Esophagus (tissue), 2 donors: ENCODE results near the gene GH1. TPM values are rescaled to one million over a fixed set of nuclear protein-coding genes. Genes with fewer than 3 reads are reported as not detected.
"Not testable (repeated sequence)": the region's sequence is repeated elsewhere in the genome, so short reads cannot be mapped to it uniquely, and the experiment has no call there.

Source experiments
- H3K27ac ChIP-seq, 2 donors: one replicate each; pipeline ENCODE4 v1.5.1; 2013; ENCODE audit warnings: low read depth in 2 of 2, mild to moderate bottlenecking in 2 of 2, inconsistent platforms in 1 of 2, low read length in 1 of 2, moderate library complexity in 1 of 2
- H3K27me3 ChIP-seq, 2 donors: one replicate each; pipeline ENCODE4 v1.6.1; 2013; ENCODE audit warnings: low read length in 2 of 2, control low read depth in 1 of 2, mild to moderate bottlenecking in 1 of 2; ENCODE audit not compliant: insufficient read depth in 2 of 2, control insufficient read depth in 1 of 2
- H3K36me3 ChIP-seq, 2 donors: one replicate each; pipeline ENCODE4 v1.6.1; 2013; ENCODE audit warnings: low read length in 1 of 2; ENCODE audit not compliant: control insufficient read depth in 2 of 2, insufficient read depth in 2 of 2
- H3K4me1 ChIP-seq, 2 donors: one replicate each; pipeline ENCODE4 v1.6.1; 2013; ENCODE audit warnings: low read length in 1 of 2; ENCODE audit not compliant: control insufficient read depth in 2 of 2, insufficient read depth in 2 of 2
- H3K4me3 ChIP-seq, 2 donors: one replicate each; pipeline ENCODE4 v1.5.1; 2013; ENCODE audit warnings: low read length in 2 of 2, mild to moderate bottlenecking in 2 of 2, low read depth in 1 of 2, moderate library complexity in 1 of 2
- H3K9me3 ChIP-seq, 2 donors: one replicate each; pipeline ENCODE4 v1.6.1; 2013; ENCODE audit warnings: mild to moderate bottlenecking in 2 of 2, low read depth in 1 of 2, low read length in 1 of 2, moderate library complexity in 1 of 2; ENCODE audit not compliant: control insufficient read depth in 2 of 2, insufficient read depth in 1 of 2
- WGBS, 2 donors: extraction: QIAGEN DNeasy Blood & Tissue Kit; methylation state at CpG; one replicate each; pipeline ENCODE4 v1.1.7; 2013; 5-methylcytosine and 5-hydroxymethylcytosine counted together
- polyA plus RNA-seq, 2 donors: library from polyadenylated mRNA; stranded (reverse); fragments of 200-250 nt; gene quantifications; one replicate each; pipeline ENCODE4 v1.2.3, GENCODE V29; 2013
- donor health status: healthy with polysubstance abuse.
- donor health status: Bipolar disorder and iron deficiency.

GH1 gene
- polyA plus RNA-seq, 2 donors: not detected

DNA sequence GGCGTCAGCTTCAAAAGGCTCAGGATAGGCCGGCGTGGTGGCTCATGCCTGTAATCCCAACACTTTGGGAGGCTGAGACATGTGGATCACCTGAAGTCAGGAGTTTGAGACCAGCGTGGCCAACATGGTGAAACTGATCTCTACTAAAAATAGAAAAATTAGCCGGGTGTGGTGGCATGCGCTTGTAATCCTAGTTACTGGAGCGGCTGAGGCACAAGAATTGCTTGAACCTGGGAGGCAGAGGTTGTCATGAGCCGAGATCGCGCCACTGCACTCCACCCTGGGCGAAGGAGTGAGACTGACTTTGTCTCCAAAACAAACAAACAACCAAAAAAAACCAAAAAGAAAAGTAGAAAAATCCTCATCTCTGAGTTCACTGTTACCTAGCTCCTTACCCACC, 33.5 kb downstream of the GH1 start:
- H3K9me3 ChIP-seq, H3K27me3 ChIP-seq, H3K4me3 ChIP-seq, H3K4me1 ChIP-seq, H3K27ac ChIP-seq, H3K36me3 ChIP-seq: not testable (repeated sequence)
- 81 to 90% methylated on average over 11 of the region's 11 CpGs for WGBS, 2 donors

DNA sequence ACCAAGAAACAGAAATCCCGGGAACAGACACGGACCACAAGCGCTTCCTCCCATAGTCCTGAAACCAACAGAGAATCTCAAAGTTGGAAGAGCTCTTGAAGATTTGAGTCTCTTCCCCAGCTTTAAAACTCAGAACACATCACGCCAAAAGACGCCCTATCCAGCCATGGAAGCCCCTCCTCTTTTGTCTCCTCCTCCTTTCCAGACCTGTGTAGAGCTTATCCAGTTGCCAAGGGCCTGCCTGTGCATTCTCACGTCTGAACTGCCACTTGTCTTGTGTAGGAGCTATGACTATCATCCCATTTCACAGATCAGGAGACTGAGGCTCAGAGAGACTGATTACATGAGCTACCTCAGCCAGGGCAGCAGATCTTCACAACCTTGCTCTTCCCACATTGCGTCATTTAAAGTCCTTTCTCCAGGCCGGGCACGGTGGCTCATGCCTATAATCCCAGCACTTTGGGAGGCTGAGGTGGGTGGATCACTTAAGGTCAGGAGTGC, 36.0 kb downstream of the GH1 start:
- whole genome bisulfite sequencing, 2 donors: 79 to 82% methylated on average over 9 of the region's 9 CpGs
- H3K27me3 ChIP-seq, H3K9me3 ChIP-seq, H3K36me3 ChIP-seq, H3K4me1 ChIP-seq, H3K4me3 ChIP-seq, H3K27ac ChIP-seq: not testable (repeated sequence)

DNA sequence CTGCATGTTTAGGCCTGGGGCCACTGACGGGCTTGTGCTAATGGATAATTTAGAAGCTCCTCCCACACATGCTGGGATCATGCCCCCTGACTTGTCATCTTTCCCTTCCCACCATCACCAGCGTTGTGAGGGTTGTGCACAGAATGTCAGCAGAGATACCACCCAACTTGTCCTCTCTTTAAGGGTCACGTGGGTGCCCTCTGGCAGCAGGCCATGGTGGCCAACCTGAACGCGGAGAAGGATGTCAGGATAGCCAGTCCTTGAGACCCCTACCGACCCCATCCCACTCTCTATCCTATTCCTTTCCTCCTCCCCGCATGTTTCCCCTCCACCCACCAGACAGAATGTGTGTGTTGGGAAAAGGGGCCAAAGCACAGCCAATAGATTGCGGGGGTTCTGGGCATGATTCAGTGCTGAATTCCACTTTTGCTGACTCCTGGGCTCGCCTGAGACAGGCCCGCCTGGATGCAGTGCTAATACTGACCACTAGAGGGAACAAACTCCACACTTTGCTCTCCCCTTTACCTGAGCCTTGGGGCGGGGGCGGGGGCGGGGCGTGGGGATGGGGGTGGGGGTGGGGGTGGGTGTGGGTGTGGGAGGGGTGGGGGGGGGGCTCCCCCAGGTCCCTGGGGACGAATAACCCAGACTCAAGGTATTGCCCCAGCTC, 36.6 kb downstream of the GH1 start, which contains the start of gene GH2:
Gene GH2 (minus strand): TSS at position 10 of the 667 bp plus-strand sequence. CDS start 143 bp downstream, outside the sequence.
- H3K4me1 ChIP-seq: no peaks in the 10 kb centered on the region
- H3K9me3 ChIP-seq: no peaks in the 10 kb centered on the region
- no peak within 1 kb of the TSS for H3K4me3 ChIP-seq
- WGBS, 2 donors: 39 to 41% methylated on average over 14 to 15 of the region's 15 CpGs
- no peaks in the 10 kb centered on the region for H3K27me3 ChIP-seq
- H3K36me3 ChIP-seq: no peaks in the 10 kb centered on the region
- H3K27ac ChIP-seq: no peak within 1 kb of the TSS

DNA sequence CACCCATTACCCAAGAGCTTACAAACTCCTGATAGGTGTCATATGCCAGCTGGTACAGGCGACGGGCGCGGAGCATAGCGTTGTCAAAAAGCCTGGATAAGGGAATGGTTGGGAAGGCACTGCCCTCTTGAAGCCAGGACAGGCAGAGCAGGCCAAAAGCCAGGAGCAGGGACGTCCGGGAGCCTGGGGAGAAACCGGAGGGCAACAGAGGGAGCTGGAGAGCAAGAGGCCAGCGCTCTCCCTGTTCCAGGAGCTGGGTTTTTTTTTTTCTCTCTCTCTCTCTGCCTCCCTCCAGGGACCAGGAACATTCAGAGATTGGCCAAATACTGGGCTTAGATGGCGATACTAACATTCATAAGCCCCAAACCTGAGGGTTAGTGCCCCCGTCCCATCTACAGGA, 37.3 kb downstream of the GH1 start:
- not testable (repeated sequence) for H3K27ac ChIP-seq, H3K36me3 ChIP-seq, H3K27me3 ChIP-seq, H3K4me1 ChIP-seq, H3K4me3 ChIP-seq, H3K9me3 ChIP-seq
- WGBS, 2 donors: 66 to 67% methylated on average over 11 of the region's 11 CpGs

DNA sequence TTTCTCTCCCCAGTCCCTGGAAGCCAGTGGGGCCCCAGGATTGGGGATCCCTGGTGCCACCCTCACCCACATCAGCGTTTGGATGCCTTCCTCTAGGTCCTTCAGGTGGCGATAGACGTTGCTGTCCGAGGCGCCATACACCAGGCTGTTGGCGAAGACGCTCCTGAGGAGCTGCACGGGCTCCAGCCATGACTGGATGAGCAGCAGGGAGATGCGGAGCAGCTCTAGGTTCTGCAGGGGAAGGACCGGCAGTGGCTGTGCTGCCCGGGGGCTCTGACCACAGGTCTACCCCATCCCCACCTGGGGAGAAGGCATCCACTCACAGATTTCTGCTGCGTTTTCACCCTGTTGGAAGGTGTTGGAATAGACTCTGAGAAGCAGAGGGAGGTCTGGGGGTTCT, 37.9 kb downstream of the GH1 start:
- H3K4me1 ChIP-seq: no peaks in the 10 kb centered on the region
- no peaks in the 10 kb centered on the region for H3K36me3 ChIP-seq
- no peak overlapping the region for H3K4me3 ChIP-seq
- H3K27ac ChIP-seq: no peak overlapping the region
- 81 to 82% methylated on average over 12 of the region's 12 CpGs for WGBS, 2 donors
- H3K9me3 ChIP-seq: no peaks in the 10 kb centered on the region
- H3K27me3 ChIP-seq: no peaks in the 10 kb centered on the region

DNA sequence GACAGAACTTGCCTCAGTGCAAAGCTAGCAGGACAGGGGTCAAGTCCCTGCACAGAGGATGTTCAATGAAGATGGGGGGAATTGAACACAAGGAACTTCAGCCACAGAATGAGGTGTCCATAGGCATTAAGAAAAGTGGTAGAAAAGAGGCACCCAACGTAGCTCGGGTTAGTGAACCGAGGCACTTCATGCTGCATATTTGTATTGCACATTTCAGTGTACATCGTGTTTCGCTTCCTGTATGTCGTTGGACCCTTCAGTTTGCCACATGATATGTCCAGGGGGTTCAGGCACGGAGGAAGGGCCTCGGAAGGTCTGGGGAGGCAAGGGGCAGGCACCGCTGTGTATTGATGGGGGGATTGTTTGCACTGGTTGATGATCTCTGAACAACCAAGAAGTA, 40.2 kb downstream of the GH1 start:
- H3K27me3 ChIP-seq, H3K4me1 ChIP-seq, H3K4me3 ChIP-seq, H3K36me3 ChIP-seq, H3K27ac ChIP-seq, H3K9me3 ChIP-seq: not testable (repeated sequence)
- WGBS, 2 donors: 82 to 91% methylated on average over 9 of the region's 9 CpGs

DNA sequence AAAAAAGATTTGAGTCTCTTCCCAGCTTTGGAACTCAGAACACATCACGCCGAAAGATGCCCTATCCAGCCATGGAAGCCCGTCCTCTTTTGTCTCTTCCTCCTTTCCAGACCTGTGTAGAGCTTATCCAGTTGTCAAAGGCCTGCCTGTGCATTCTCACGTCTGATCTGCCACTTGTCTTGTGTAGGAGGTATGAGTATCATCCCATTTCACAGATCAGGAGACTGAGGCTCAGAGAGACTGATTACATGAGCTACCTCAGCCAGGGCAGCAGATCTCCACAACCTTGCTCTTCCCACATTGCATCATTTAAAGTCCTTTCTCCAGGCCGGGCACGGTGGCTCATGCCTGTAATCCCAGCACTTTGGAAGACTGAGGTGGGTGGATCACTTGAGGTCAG, 43.9 kb downstream of the GH1 start:
- not testable (repeated sequence) for H3K9me3 ChIP-seq, H3K27ac ChIP-seq, H3K4me3 ChIP-seq, H3K27me3 ChIP-seq, H3K4me1 ChIP-seq, H3K36me3 ChIP-seq
- 84 to 89% methylated on average over 6 of the region's 6 CpGs for WGBS, 2 donors

DNA sequence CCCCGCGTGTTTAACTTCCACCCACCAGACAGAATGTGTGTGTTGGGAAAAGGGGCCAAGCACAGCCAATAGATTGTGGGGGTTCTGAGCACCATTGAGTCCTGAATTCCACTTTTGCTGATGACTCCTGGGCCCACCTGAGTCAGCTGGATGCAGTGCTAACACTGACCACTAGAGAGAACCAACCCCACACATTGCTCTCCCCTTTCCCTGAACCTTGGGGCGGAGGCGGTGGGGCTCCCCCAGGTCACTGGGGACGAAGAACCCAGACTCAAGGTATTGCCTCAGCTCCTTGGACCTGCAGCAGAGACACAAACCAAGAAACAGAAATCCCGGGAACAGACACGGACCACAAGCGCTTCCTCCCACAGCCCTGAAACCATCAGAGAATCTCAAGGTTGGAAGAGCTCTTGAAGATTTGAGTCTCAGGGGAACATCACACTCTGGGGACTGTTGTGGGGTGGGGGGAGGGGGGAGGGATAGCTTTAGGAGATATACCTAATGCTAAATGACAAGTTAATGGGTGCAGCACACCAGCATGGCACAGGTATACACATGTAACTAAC, 44.5 kb downstream of the GH1 start:
- not testable (repeated sequence) for H3K27me3 ChIP-seq, H3K4me1 ChIP-seq, H3K27ac ChIP-seq, H3K9me3 ChIP-seq, H3K36me3 ChIP-seq, H3K4me3 ChIP-seq
- 69 to 77% methylated on average over 6 to 8 of the region's 8 CpGs for WGBS, 2 donors

DNA sequence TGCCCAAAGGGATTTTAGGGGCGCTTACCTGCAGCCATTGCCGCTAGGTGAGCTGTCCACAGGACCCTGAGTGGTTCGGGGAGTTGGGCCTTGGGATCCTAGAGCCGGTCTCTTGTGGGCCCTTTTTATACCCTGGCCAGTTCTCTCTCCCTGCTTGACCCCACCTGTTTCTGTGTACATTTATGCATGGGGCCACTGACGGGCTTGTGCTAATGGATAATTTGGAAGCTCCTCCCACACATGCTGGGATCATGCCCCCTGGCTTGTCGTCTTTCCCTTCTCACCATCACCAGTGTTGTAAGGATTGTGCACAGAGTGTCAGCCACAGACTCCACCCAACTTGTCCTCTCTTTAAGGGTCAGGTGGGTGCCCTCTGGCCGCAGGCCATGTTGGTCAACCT, 45.1 kb downstream of the GH1 start, which contains the start of gene CSH2:
Gene CSH2 (minus strand): TSS at position 101 of the 400 bp plus-strand sequence. CDS start 63 bp downstream, at position 38.
- not testable (repeated sequence) for H3K9me3 ChIP-seq, H3K27ac ChIP-seq, H3K4me1 ChIP-seq, H3K27me3 ChIP-seq, H3K36me3 ChIP-seq, H3K4me3 ChIP-seq
- 80 to 82% methylated on average over 6 to 7 of the region's 7 CpGs for WGBS, 2 donors
